ENCODE data around the gene ASTN2. TPM values are rescaled to one million over a fixed set of nuclear protein-coding genes. Genes with fewer than 3 reads are reported as not detected.

The ASTN2 gene
- total RNA-seq, 1 donor from 2014 or later, result 7.3 TPM

DNA sequence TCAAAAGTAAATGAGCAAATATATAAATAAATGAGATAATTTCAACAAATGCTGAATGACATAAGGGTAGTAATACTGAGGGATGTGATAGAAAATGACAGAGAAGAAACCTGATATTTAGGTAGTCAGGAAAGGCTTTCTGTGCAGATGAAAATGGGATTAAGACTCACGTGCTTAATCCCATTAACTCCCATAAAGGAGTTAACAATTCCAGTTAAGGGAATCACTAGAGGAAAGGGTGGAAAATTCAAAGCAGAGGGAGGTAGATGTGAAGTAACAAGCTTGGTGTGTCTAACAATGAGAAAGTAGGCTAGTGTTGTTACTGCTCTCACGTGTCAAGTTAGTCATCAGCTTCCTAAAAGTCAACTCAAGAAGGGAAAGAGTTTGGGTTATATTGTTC is 818.2 kb downstream of the ASTN2 start:
- Histone ChIP-seq H3K27me3 (ENCODE audit: control insufficient read depth in 3 of 3, insufficient read depth in 3 of 3, low read length in 3 of 3) (no peaks in the 10 kb centered on the region), H3K9me3 (ENCODE audit: control insufficient read depth in 3 of 3, low read length in 3 of 3) (no peaks in the 10 kb centered on the region), H3K9ac (ENCODE audit: low read depth in 1 of 3, low read length in 3 of 3) (no peak overlapping the region), H3K4me3 (ENCODE audit: low read length in 3 of 3) (no peak overlapping the region), H3K4me1 (ENCODE audit: control insufficient read depth in 3 of 3, insufficient read depth in 3 of 3, low read length in 3 of 3) (no peaks in the 10 kb centered on the region), H3K36me3 (ENCODE audit: control insufficient read depth in 3 of 3, insufficient read depth in 3 of 3, low read length in 3 of 3) (no peaks in the 10 kb centered on the region), H3K27ac (ENCODE audit: low read depth, low read length) (no peak overlapping the region)

GRCh38 chr9:116594547-116594946 is 820.3 kb downstream of the ASTN2 start:
- Histone ChIP-seq H3K9me3 (ENCODE audit: control insufficient read depth in 3 of 3, low read length in 3 of 3) (peaks cover 0 to under 1% (median 0%) of the 10 kb centered on the region in 3 donors), H3K4me3 (ENCODE audit: low read length in 3 of 3) (no peak overlapping the region), H3K9ac (ENCODE audit: low read depth in 1 of 3, low read length in 3 of 3) (no peak overlapping the region), H3K27me3 (ENCODE audit: control insufficient read depth in 3 of 3, insufficient read depth in 3 of 3, low read length in 3 of 3) (no peaks in the 10 kb centered on the region), H3K27ac (ENCODE audit: low read depth, low read length) (no peak overlapping the region), H3K36me3 (ENCODE audit: control insufficient read depth in 3 of 3, insufficient read depth in 3 of 3, low read length in 3 of 3) (no peaks in the 10 kb centered on the region), H3K4me1 (ENCODE audit: control insufficient read depth in 3 of 3, insufficient read depth in 3 of 3, low read length in 3 of 3) (no peaks in the 10 kb centered on the region)

DNA sequence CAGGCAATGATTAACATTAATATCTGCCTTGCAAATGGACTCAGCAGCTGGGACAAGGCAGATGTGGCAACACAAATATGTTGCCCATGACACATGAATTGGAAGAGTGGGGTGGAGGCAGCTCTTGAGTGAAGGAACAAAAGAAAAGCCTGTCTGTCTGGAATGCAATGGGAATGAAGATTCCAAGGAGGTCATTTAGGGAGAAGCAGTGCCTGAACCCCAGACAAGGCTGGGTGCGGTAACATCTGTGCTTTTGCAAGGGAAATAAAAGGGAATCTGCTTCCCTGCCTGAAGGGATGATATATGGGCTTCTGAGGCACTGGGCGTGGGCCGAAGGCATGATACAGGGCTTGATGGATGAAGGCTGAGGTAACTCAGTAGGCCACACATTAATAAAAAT is 821.9 kb downstream of the ASTN2 start:
- Histone ChIP-seq H3K4me3 (ENCODE audit: low read length in 3 of 3) (no peak overlapping the region), H3K27me3 (ENCODE audit: control insufficient read depth in 3 of 3, insufficient read depth in 3 of 3, low read length in 3 of 3) (no peaks in the 10 kb centered on the region), H3K4me1 (ENCODE audit: control insufficient read depth in 3 of 3, insufficient read depth in 3 of 3, low read length in 3 of 3) (no peaks in the 10 kb centered on the region), H3K27ac (ENCODE audit: low read depth, low read length) (no peak overlapping the region), H3K9ac (ENCODE audit: low read depth in 1 of 3, low read length in 3 of 3) (no peak overlapping the region), H3K36me3 (ENCODE audit: control insufficient read depth in 3 of 3, insufficient read depth in 3 of 3, low read length in 3 of 3) (no peaks in the 10 kb centered on the region), H3K9me3 (ENCODE audit: control insufficient read depth in 3 of 3, low read length in 3 of 3) (peaks cover 0 to 2% (median 0%) of the 10 kb centered on the region in 3 donors)

- H3K27ac ChIP-seq (ENCODE audit: low read depth, low read length), result no peak overlapping the region
- H3K4me3 ChIP-seq (ENCODE audit: low read length in 3 of 3), result no peak overlapping the region
- peaks cover 0 to 2% (median 0%) of the 10 kb centered on the region in 3 donors for H3K9me3 ChIP-seq (ENCODE audit: control insufficient read depth in 3 of 3, low read length in 3 of 3)
- no peak overlapping the region for H3K9ac ChIP-seq (ENCODE audit: low read depth in 1 of 3, low read length in 3 of 3)
- no peaks in the 10 kb centered on the region for H3K27me3 ChIP-seq (ENCODE audit: control insufficient read depth in 3 of 3, insufficient read depth in 3 of 3, low read length in 3 of 3)
- no peaks in the 10 kb centered on the region for H3K4me1 ChIP-seq (ENCODE audit: control insufficient read depth in 3 of 3, insufficient read depth in 3 of 3, low read length in 3 of 3)
- H3K36me3 ChIP-seq (ENCODE audit: control insufficient read depth in 3 of 3, insufficient read depth in 3 of 3, low read length in 3 of 3), result no peaks in the 10 kb centered on the region
Measured at GRCh38 chr9:116589392-116590354, 825.2 kb downstream of the ASTN2 start.

GRCh38 chr9:116587919-116588318 is 826.9 kb downstream of the ASTN2 start:
- Histone ChIP-seq H3K9me3 (ENCODE audit: control insufficient read depth in 3 of 3, low read length in 3 of 3) (peaks cover 0 to 2% (median 0%) of the 10 kb centered on the region in 3 donors), H3K27me3 (ENCODE audit: control insufficient read depth in 3 of 3, insufficient read depth in 3 of 3, low read length in 3 of 3) (no peaks in the 10 kb centered on the region), H3K4me3 (ENCODE audit: low read length in 3 of 3) (no peak overlapping the region), H3K9ac (ENCODE audit: low read depth in 1 of 3, low read length in 3 of 3) (no peak overlapping the region), H3K27ac (ENCODE audit: low read depth, low read length) (no peak overlapping the region), H3K4me1 (ENCODE audit: control insufficient read depth in 3 of 3, insufficient read depth in 3 of 3, low read length in 3 of 3) (no peaks in the 10 kb centered on the region), H3K36me3 (ENCODE audit: control insufficient read depth in 3 of 3, insufficient read depth in 3 of 3, low read length in 3 of 3) (no peaks in the 10 kb centered on the region)

DNA sequence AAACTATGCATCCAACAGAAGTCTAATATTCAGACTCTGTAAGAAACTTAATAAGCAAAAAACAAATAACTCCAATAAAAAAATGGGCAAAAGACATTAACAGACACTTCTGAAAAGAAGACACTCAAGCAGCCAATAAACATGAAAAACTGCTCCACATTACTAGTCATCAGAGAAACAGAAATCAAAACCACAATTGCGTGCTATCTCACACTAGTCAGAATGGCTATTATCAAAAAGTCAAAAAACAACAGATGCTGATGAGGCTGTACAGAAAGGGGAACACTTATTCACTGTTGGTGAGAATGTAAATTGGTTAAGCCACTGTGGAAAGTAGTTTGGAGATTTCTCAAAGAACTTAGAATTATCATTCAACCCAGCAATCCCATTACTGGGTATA is 829.0 kb downstream of the ASTN2 start:
- no peak overlapping the region for H3K9ac ChIP-seq (ENCODE audit: low read depth in 1 of 3, low read length in 3 of 3)
- H3K36me3 ChIP-seq (ENCODE audit: control insufficient read depth in 3 of 3, insufficient read depth in 3 of 3, low read length in 3 of 3), result no peaks in the 10 kb centered on the region
- peaks cover 0 to 2% (median 0%) of the 10 kb centered on the region in 3 donors for H3K9me3 ChIP-seq (ENCODE audit: control insufficient read depth in 3 of 3, low read length in 3 of 3)
- no peak overlapping the region for H3K4me3 ChIP-seq (ENCODE audit: low read length in 3 of 3)
- no peaks in the 10 kb centered on the region for H3K27me3 ChIP-seq (ENCODE audit: control insufficient read depth in 3 of 3, insufficient read depth in 3 of 3, low read length in 3 of 3)
- peaks cover 0 to 4% (median 3%) of the 10 kb centered on the region in 3 donors for H3K4me1 ChIP-seq (ENCODE audit: control insufficient read depth in 3 of 3, insufficient read depth in 3 of 3, low read length in 3 of 3)
- H3K27ac ChIP-seq (ENCODE audit: low read depth, low read length), result no peak overlapping the region

- Histone ChIP-seq H3K9ac (ENCODE audit: low read depth in 1 of 3, low read length in 3 of 3) (no peak overlapping the region), H3K27me3 (ENCODE audit: control insufficient read depth in 3 of 3, insufficient read depth in 3 of 3, low read length in 3 of 3) (no peaks in the 10 kb centered on the region), H3K9me3 (ENCODE audit: control insufficient read depth in 3 of 3, low read length in 3 of 3) (peaks cover 0 to 2% (median 0%) of the 10 kb centered on the region in 3 donors), H3K36me3 (ENCODE audit: control insufficient read depth in 3 of 3, insufficient read depth in 3 of 3, low read length in 3 of 3) (no peaks in the 10 kb centered on the region), H3K4me3 (ENCODE audit: low read length in 3 of 3) (no peak overlapping the region), H3K27ac (ENCODE audit: low read depth, low read length) (no peak overlapping the region), H3K4me1 (ENCODE audit: control insufficient read depth in 3 of 3, insufficient read depth in 3 of 3, low read length in 3 of 3) (peaks cover 0 to 5% (median 4%) of the 10 kb centered on the region in 3 donors)
Measured at GRCh38 chr9:116585204-116585603, 829.7 kb downstream of the ASTN2 start.

- Histone ChIP-seq H3K27ac (ENCODE audit: low read depth, low read length) (no peak overlapping the region), H3K4me3 (ENCODE audit: low read length in 3 of 3) (no peak overlapping the region), H3K9ac (ENCODE audit: low read depth in 1 of 3, low read length in 3 of 3) (no peak overlapping the region), H3K27me3 (ENCODE audit: control insufficient read depth in 3 of 3, insufficient read depth in 3 of 3, low read length in 3 of 3) (no peaks in the 10 kb centered on the region), H3K9me3 (ENCODE audit: control insufficient read depth in 3 of 3, low read length in 3 of 3) (no peaks in the 10 kb centered on the region), H3K36me3 (ENCODE audit: control insufficient read depth in 3 of 3, insufficient read depth in 3 of 3, low read length in 3 of 3) (no peaks in the 10 kb centered on the region), H3K4me1 (ENCODE audit: control insufficient read depth in 3 of 3, insufficient read depth in 3 of 3, low read length in 3 of 3) (peaks cover 0 to 7% (median 4%) of the 10 kb centered on the region in 3 donors)
Measured at GRCh38 chr9:116580853-116581252, 834.0 kb downstream of the ASTN2 start.

- no peak overlapping the region for H3K9ac ChIP-seq (ENCODE audit: low read depth in 1 of 3, low read length in 3 of 3)
- H3K27ac ChIP-seq (ENCODE audit: low read depth, low read length), result no peak overlapping the region
- peaks cover 7 to 19% (median 11%) of the 10 kb centered on the region in 3 donors for H3K4me1 ChIP-seq (ENCODE audit: control insufficient read depth in 3 of 3, insufficient read depth in 3 of 3, low read length in 3 of 3)
- H3K4me3 ChIP-seq (ENCODE audit: low read length in 3 of 3), result no peak overlapping the region
- H3K27me3 ChIP-seq (ENCODE audit: control insufficient read depth in 3 of 3, insufficient read depth in 3 of 3, low read length in 3 of 3), result no peaks in the 10 kb centered on the region
- no peaks in the 10 kb centered on the region for H3K9me3 ChIP-seq (ENCODE audit: control insufficient read depth in 3 of 3, low read length in 3 of 3)
- H3K36me3 ChIP-seq (ENCODE audit: control insufficient read depth in 3 of 3, insufficient read depth in 3 of 3, low read length in 3 of 3), result no peaks in the 10 kb centered on the region
Measured at GRCh38 chr9:116576386-116576785, 838.5 kb downstream of the ASTN2 start.

DNA sequence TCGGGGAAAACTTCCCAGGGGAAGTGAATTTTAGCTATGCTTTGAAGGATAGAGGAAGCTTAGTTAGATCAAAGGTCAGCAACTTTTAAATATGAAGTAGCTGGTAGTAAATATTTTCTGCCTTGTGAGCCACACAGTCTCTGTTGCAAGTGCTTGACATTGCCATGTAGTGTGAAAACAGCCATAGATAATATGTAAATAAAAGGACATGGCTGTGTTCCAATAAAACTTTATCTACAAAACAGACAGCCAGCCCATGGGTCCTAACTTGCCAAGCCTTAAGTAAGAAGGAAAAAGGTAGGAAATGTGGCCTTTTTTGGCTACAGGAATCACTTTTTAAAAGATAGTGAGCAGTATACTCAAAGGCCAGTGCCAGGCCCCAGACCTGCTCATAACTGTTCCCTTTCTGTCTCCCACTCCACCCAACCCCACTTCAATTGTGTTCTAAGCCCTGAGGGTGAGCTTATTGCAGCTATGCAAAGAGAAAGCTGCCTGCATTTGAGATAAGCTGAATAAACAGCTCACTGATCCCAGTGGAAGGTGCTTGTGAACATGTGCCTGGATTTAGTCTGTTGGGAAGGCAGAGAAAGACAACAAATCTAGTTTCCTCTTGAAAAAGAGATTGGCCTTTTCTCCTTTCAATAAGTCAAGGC is 840.7 kb downstream of the ASTN2 start:
- Histone ChIP-seq H3K4me3 (ENCODE audit: low read length in 3 of 3) (no peak overlapping the region), H3K9ac (ENCODE audit: low read depth in 1 of 3, low read length in 3 of 3) (no peak overlapping the region), H3K36me3 (ENCODE audit: control insufficient read depth in 3 of 3, insufficient read depth in 3 of 3, low read length in 3 of 3) (no peaks in the 10 kb centered on the region), H3K4me1 (ENCODE audit: control insufficient read depth in 3 of 3, insufficient read depth in 3 of 3, low read length in 3 of 3) (peaks cover 7 to 13% (median 11%) of the 10 kb centered on the region in 3 donors), H3K27me3 (ENCODE audit: control insufficient read depth in 3 of 3, insufficient read depth in 3 of 3, low read length in 3 of 3) (no peaks in the 10 kb centered on the region), H3K9me3 (ENCODE audit: control insufficient read depth in 3 of 3, low read length in 3 of 3) (no peaks in the 10 kb centered on the region), H3K27ac (ENCODE audit: low read depth, low read length) (no peak overlapping the region)

All from skeletal muscle tissue (tissue), 4 donors.